GM12892 (cell line): ENCODE data around the gene LINC01488.

ENCODE experiments used
- POLR2A ChIP-seq: IDR thresholded peaks from 2 replicates; pipeline ENCODE4 v1.6.1; 2011; ENCODE audit warnings: low read depth, low read length, control low read depth
- POLR2AphosphoS5 ChIP-seq: IDR thresholded peaks from 2 replicates; pipeline ENCODE4 v1.6.1; 2011; ENCODE audit warnings: low read depth, low read length, control low read depth

- TF ChIP-seq POLR2A (no peak), POLR2AphosphoS5 (no peak)
Observed at GRCh38 chr11:69445131-69445470, 36.4 kb upstream of the LINC01488 start.
